Stimulated activated CD8-positive, alpha-beta memory T cell treated with anti-CD3 and anti-CD28 coated beads, Interleukin-15, amount 100 ng/mL, for 4 hours (primary cell): ENCODE results near the gene LRRC27.
"Not testable (repeated sequence)": the region's sequence is repeated elsewhere in the genome, so short reads cannot be mapped to it uniquely, and the experiment has no call there.

Source experiments
- DNase-seq, 2 donors: peaks; one replicate each; pipeline ENCODE4 v3.0.0-alpha.2; 2020; ENCODE audit warnings: low read depth in 2 of 2

Gene LRRC27

DNA sequence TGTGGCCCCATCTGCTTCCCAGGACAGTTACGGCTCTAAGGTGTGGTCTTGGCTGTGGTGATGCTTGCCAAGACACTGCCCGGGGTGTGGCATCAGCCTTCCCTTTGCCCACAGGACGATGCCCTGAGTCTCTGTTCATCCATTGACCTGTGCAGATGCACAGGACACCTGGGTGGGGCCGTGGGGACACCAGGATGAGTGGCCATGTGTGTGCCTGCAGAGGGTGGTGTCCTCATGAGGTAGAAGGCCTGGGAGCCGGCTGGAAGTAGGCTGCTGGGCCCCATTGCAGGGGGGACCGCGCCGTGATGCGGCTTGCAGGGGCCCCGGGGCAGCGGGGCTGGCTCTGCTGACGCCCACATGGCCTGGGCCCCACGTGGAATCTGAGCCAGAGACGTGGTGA, 42.6 kb downstream of the LRRC27 start:
- no peak for DNase-seq

DNA sequence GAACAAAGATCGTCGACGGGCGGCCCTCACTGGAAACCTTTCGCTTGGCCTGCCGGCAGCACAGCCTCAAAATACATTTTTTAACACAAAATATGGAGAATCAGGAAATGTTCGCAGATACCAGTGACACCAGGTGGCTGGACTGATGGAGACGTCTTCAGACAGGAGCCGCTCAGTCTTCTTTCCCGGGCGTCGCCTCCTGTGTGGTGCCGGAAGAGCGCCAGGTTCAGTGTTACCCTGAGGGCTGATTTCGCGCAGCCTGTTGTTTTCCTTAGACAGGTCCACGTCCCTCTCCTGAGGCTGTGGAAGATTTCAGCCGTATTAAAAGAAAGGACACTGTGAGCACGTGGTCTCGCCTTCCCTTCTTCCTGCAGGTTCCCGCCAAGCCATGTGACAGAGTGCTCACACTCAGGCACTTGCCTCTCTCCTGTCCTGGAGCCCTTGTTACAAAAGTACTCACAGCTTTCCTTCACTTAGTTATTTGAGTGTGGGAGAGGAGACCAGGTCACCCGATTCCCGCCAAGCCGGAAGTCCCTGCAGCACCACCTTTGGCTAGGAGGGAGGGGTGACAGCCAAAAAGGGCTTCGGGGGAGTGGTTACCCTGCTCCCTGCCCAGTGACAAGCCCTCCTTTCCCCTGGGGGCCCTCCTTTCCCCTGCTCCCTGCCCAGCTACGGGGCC, 43.3 kb downstream of the LRRC27 start:
- DNase-seq = no peak

DNA sequence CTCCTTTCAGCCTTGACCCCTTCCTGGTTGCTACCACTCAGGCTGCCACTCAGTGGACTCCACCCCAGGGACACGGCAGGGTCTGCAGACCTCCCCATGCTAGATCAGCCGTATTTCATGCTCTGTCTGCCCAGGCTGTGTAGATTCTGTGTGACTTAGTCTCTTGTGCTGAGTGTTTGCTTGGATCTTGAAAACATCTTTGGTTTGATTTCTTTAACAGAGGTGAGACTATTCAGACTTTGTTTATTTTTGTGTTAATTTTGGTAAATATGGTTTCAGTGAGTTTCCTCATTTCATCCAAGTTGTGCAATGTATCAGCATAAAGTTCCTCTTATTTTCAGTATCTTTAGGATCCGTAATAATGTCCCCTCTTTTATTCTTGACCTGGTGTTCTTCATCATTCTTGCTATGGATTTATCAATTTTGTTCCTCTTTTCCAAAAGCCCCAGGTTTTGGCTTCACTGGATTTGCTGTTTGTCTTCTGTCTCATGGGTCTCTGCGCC, 43.9 kb downstream of the LRRC27 start:
- no peak for DNase-seq

DNA sequence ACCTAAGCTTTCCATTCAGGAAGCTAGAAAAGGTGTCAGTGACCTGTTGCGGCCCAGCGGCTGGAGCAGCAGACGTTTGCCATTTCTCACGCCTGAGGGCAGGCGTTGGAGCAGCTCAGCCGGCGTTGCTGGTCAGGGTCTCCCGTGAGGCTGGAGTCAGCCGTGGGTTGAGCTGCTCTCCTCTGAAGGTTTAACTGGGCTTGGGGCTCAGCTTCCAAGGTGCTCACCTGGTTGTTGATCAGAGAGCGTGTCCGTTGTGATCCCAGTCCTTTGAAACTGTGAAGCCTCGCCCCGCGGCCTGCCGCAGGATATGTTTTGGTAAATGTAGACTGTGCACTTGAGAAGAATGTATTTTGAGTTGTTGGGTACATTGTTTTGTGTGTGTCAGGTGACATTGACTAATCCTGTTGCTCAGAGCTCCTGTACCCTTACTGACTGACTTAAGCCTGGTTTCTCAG, 44.4 kb downstream of the LRRC27 start:
- DNase-seq = no peak

DNA sequence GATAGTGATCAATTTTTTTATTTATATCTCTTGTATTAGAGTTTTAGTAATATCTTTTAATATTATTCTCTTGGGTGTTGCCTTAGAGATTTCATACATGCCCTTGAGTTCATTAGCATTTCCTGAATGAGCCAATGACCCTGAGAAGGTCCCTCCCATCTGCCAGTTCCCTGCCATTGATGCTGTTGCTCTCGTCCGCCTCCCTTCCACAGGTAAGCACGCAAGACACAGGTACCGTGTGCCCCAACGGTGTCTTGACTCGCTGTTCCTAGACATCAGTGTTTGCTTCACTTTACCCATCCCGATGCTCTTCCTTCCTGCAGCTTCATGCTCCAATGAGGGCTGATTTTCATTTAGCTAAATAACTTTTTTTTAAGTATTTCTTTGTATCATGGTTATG, 45.3 kb downstream of the LRRC27 start:
- DNase-seq = no peak

DNA sequence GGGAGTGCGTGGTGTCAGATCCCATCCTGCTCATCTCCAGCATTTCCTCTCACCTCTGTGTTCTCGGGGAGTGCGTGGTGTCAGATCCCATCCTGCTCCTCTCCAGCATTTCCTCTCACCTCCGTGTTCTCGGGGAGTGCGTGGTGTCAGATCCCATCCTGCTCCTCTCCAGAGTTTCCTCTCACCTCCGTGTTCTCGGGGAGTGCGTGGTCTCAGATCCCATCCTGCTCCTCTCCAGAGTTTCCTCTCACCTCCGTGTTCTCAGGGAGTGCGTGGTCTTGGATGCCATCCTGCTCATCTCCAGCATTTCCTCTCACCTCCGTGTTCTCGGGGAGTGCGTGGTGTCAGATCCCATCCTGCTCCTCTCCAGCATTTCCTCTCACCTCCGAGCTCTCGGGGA, 47.0 kb downstream of the LRRC27 start:
- DNase-seq = not testable (repeated sequence)

DNA sequence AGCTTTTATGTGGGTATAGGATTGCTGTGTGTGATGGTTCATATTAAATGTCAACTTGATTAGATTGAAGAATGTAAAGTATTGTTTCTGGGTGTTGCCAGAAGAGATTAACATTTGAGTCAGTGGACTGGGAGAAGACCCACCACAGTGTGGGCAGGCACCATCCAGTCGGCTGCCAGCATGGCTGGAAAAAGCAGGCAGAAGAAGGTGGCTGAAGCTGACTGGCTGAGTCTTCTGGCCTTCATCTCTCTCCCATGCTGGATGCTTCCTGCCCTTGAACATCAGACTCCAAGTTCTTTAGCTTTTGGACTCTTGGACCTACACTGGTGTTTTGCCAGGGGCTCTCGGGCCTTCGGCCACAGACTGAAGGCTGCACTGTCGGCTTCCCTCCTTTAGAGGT, 49.0 kb downstream of the LRRC27 start:
- not testable (repeated sequence) for DNase-seq

DNA sequence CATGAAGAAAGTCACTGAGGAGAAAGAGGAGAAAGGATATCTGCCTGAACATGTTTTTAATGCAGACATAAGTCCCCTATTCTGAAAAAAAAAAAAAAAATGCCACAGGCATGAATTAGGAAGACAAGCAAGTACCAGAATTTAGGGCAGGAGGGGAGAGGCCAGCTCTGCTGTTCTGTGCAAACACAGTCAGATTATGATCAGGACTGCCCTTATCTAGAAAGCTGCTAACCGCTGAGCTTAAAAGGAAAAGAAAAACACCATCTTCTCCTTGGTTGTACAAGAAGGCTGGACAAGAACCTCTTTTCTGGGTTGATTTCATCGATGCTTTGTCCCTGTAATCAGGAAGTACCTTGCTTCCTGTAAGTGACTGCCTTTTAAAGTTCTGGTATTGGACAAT, 49.7 kb downstream of the LRRC27 start:
- DNase-seq = no peak

DNA sequence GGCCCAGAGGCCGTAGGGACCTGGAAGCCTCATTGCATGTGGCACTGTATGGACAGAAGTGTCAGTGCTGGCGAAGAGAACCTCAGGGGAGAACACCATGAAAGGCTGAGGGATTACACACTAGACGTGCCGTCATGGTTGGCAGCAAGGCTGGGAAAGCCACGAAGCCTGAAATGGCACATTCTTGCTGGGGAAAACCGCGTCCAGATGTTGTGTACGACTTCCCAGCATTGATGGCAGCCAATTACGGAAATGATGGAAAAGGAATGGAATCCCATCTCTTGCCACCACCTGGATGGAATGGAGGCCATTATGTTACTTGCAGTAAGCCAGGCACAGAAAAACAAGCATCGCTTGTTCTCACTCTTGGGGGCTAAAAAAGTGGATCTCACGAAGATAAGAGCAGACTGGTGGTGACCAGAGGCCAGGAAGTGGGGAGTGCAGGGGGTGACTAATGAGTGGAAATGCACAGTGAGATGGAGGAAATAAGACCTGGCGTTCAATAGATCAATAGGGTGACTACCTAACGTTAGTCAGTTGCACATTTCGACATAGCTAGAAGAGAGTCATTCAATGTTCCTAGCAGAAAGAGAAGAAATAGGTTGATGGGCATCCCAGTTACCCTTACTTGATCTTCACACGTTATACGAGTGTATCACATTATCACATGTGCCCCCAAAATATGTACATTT, 50.4 kb downstream of the LRRC27 start:
- no peak for DNase-seq

DNA sequence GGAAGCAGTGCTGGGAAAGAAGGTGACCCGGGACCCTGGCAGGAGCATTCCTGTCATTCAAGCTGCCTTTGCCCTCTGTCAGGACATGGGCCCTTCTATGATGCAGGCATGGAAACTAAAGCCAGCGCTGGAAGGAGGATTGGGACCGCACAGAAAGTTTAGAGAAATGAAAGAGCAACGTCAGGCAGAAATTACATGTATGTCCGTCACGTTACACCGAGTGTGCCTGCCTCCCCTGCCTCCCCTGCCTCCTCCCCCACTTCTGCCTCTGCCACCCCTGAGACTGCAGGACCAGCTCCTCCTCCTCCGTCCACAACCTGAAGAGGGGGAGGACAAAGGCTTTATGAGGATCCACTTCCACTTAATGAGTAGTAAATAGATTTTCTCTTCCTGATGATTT, 51.1 kb downstream of the LRRC27 start:
- no peak for DNase-seq

DNA sequence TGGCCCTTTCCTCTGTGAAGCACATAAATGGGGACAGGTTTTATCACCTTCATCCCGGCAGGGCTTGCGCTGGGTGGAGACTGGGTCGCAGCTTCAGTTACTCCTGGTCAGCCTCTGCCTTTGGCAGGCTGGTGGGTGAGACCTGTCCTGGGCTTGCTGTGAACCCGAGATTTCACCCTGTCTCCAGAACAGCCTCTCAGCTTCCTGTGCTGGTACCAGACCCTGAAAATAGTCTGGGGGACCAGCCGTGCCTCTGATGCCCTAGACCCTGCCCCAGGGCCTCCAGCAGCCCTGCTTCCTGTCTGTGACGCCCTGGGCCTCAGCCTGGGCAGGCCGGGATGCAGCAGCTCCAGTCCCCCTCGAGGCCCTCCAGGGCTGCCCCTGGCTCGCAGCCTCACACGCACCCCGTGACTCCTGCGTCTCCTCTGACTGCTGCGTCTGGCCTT, 51.8 kb downstream of the LRRC27 start:
- DNase-seq = no peak

DNA sequence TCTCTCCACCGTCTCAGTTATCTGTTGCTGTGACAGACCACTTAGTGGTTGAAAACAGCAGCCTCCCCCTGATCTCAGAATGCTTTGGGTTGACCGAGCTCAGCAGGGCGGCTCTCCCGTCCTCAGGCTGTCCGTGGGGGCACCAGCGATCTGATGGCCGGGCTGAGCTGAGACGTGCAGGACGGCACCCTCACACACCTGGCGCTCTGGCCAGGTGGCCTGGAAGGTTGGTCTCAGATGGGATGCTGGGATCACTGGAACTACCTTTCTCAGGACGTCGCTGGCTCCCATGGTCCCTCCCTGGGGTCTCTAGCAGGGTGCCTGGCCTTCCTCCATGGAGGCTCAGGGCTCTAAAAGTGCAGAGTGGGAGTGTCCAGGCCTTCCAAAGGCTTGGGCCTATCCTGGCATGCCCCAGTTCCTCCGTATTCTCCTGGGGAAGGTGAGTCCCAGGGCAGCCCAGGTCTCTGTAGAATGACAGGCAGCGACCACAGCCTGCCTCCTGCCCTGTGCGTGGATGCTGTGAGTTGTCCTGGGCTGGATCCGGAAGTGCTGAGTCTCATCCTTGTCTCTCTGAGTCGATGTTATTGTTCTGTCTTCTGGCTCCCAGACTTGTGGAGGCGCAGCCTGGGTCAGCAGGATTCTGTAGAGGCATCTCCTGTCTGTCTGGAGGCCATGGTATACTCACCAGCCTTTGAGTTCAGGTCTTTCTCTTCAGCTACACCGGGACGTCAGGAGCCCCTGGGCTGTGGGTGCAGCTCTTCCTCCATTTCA, 52.8 kb downstream of the LRRC27 start:
- DNase-seq = no peak

DNA sequence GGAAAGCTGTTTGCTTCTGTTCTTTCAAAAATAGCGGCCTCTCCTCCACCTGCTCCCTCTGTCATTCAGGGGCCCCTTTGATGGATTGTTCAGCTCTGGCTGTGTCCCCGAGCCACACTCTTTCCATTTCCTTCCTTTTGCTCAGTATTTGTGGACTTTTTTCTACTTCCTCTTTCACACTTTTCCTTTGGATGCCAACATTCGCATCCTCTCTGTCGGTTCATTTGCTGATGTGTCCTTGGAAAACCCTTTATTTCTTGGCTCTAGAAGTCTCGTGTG, 53.3 kb downstream of the LRRC27 start:
- no peak for DNase-seq

DNA sequence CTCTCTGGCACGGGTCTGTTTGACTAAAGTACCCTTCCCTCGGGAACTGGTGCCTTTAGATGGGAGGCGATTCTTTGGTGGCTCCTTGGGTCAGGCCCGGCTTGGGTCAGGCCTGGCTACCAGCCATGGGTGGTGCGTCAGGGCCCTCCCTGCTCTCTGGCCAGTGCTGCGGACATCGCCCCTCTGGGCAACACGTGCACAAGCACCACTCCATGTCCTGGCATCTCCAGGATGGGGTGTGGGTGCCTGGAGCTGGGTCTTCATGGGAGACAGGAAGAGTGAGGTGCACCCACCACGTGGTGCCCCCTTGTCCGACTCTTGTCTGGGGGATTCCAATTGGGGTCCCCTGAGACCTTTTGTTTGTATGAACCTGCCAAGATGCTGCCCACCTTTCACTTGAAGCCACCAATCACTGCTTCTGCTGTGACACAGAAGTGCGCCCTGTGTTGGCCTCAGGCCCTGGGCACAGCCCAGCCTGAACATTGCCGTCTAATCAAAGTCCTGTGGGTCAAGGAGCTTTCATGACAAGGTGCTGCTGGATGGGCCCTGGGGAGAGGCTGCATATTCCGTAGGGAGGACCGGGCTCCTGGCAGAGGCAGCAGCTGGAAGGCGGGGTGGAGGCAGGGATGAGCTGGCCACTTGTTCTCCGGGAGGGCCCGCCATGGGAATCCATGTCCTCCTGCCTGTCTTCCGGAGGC, 53.9 kb downstream of the LRRC27 start:
- DNase-seq = no peak

DNA sequence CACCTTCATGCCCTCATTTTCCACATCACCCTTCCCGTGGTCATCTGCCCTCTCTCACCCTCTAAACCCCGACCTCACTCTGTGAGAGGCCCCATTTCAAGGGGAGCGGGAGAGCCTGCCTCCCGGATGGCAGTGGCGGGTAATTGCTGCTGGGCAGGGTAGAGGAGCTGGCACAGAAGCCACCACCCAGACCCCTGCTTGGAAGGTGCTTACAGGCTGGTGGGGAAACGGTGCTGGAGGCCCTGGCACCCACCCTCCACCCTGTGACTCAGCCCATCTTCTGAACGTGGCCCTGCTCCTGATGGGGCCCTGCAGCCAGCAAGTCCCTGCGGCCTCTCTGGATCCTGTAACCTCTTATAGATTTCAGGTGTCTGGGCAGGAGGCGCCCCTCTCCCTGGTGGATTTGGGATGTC, 54.4 kb downstream of the LRRC27 start:
- DNase-seq = no peak

DNA sequence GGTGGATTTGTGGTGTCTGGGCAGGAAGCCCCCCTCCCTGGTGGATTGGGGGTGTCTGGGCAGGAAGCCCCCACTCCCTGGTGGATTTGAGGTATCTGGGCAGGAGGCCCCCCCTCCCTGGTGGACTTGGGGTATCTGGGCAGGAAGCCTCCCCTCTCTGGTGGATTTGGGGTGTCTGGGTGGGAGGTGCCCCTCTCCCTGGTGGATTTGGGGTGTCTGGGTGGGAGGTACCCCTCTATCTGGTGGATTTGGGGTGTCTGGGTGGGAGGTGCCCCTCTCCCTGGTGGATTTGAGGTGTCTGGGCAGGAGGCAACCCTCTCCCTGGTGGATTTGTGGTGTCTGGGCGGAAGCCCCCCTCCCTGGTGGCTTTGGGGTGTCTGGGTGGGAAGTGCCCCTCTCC, 54.9 kb downstream of the LRRC27 start:
- DNase-seq = not testable (repeated sequence)

DNA sequence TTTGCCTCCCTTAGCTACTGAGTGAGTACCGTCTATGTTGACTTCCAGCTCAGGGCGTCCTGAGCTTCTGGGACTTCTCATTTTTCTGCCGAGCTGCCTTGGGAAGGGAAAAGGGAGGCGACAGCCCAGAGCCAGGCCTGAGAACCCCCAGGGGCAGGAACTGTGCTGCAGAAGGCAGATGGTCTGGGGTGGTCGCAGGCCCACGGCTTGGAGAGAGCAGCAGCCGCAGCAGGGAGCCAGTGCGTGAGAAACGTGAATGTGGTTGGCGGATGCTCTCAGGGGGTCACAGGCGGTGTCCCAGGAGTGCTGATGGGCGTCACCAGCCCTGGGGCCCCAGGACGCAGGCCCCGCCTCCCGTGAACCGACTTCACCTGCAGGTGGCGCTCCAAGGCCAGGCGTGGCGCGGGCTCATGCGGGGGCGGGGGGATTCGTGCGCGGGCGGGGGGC, 55.8 kb downstream of the LRRC27 start:
- DNase-seq = peak; percentile 33 to 43

DNA sequence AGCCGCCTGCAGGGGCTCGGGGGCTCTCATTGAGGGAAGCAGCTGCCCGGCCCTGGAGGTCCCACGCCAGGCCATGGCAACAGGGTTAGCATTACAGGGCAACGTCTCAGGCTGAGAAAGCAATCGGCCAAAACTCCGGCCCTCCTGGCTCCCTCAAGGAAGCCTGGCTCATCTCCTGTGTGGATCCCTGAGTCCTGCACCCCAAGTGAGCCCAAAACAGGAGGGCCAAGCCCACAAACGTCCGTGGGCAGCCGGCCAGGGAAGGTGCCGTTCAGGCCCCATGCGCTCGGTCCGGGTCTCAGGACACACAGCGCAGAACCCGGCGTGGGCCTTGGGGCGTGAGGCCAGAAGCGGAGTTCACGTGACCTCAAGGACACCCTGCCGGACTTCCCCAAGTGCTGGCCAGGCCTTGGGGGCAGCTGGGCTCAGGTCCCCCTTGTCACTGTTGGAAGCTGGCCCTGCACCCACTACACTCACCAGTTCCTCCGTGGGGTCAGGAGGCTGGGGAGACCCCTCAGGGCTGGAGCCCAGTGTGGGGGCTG, 57.0 kb downstream of the LRRC27 start:
- DNase-seq = no peak

DNA sequence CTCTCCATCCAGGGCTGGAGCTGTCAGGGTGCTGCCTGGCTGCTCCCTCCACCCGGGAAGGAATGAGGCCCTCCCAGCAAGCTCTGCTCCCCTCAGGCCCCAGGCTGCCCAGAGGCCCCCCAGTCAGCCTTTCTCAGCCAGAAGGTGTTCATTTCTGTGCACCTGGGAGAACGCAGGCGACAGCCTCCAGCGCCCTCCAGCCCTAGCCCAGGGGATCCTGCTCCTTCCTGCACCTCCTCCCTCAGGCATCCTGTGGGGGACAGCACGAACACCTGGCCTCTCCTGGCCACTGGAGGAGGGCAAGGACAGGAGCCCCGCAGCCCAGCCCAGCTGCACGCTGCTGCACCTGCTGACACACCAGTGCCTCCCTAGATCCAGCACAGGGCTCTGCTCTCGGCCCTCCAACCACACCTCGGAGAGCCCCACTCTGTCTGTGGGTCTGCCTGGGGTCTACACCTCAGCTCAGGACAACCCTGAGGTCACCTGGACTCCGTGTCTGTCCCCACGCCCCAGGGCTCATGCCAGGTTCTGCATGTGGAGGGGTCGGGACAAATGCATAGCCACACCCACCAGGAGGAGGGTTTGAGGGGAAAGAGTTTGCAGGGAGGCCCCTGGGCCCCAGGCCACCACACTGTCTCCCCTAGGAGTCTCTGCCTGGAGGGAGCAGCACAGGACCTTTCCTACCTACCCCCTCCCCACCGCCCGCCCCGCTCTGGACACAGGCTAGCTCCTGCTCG, 57.6 kb downstream of the LRRC27 start:
- DNase-seq = no peak

DNA sequence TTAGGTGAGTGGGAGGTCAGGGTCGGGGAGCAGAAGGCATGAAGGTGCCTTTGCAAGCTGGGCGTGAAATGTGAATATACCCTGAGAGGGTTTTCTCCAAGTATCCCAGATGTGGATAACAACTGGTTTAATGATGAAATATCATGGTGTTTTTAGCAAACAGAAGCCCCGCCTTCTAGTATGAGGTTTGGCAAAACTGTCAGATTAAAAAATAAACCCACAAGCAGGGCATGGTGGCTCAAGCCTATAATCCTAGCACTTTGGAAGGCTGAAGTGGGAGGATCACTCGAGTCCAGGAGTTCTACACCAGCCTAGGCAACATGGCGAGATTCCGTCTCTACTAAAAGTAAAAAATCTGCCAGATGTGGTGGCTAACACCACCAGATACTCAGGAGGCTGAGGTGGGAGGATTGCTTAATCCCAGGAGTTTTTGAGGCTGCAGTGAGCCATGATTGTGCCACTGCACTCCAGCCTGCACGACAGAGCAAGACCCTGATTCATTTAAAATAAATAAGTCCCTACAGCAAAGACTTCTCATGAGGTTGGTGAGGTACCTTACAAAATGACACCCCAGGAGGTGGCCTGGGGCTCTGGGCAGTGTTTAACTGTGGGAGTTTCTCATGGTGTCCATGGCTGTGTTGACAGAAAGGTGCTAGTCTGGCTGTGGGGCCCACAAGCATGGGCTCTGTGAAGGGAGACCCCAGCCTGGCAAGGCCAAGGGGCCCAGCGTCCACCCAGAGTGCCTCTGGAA, 58.4 kb downstream of the LRRC27 start:
- DNase-seq = no peak
